Measurements from ENCODE around the gene CDK14.

The CDK14 gene

GRCh38 chr7:90944021-90944420, 347.9 kb downstream of the CDK14 start:
- DNase-seq (ENCODE audit: low spot score in 2 of 2) = no peak
- no peak overlapping the region for H3K4me3 Mint-ChIP-seq
- H3K27ac Mint-ChIP-seq (ENCODE audit: low read depth) = no peak overlapping the region
- peaks cover 26% of the 10 kb centered on the region for H3K9me3 Mint-ChIP-seq
- no peaks in the 10 kb centered on the region for H3K27me3 Mint-ChIP-seq
- no peak for ATAC-seq (replicated peaks; ENCODE audit: extremely low read depth, poor library complexity, severe bottlenecking)
- no peaks in the 10 kb centered on the region for H3K4me1 Mint-ChIP-seq
- H3K36me3 Mint-ChIP-seq (ENCODE audit: insufficient read depth) = peaks cover 2% of the 10 kb centered on the region

GRCh38 chr7:90945104-90945787, 349.1 kb downstream of the CDK14 start:
- DNase-seq (ENCODE audit: low spot score in 2 of 2) = no peak
- no peaks in the 10 kb centered on the region for H3K4me1 Mint-ChIP-seq
- no peak for ATAC-seq (replicated peaks; ENCODE audit: extremely low read depth, poor library complexity, severe bottlenecking)
- H3K9me3 Mint-ChIP-seq = peaks cover 26% of the 10 kb centered on the region
- H3K4me3 Mint-ChIP-seq = no peak overlapping the region
- H3K36me3 Mint-ChIP-seq (ENCODE audit: insufficient read depth) = peaks cover 2% of the 10 kb centered on the region
- no peaks in the 10 kb centered on the region for H3K27me3 Mint-ChIP-seq
- no peak overlapping the region for H3K27ac Mint-ChIP-seq (ENCODE audit: low read depth)

GRCh38 chr7:90946730-90947501, 350.8 kb downstream of the CDK14 start:
- no peaks in the 10 kb centered on the region for H3K27me3 Mint-ChIP-seq
- no peak overlapping the region for H3K4me3 Mint-ChIP-seq
- no peaks in the 10 kb centered on the region for H3K4me1 Mint-ChIP-seq
- H3K36me3 Mint-ChIP-seq (ENCODE audit: insufficient read depth) = peaks cover 2% of the 10 kb centered on the region
- ATAC-seq (replicated peaks; ENCODE audit: extremely low read depth, poor library complexity, severe bottlenecking) (no peak), DNase-seq (ENCODE audit: low spot score in 2 of 2) (no peak)
- peaks cover 22% of the 10 kb centered on the region for H3K9me3 Mint-ChIP-seq
- no peak overlapping the region for H3K27ac Mint-ChIP-seq (ENCODE audit: low read depth)

GRCh38 chr7:90948085-90948484, 352.0 kb downstream of the CDK14 start:
- DNase-seq (ENCODE audit: low spot score in 2 of 2) = no peak
- ATAC-seq (replicated peaks; ENCODE audit: extremely low read depth, poor library complexity, severe bottlenecking) = no peak
- no peaks in the 10 kb centered on the region for H3K36me3 Mint-ChIP-seq (ENCODE audit: insufficient read depth)
- no peak overlapping the region for H3K4me3 Mint-ChIP-seq
- H3K9me3 Mint-ChIP-seq = peaks cover 22% of the 10 kb centered on the region
- H3K27me3 Mint-ChIP-seq = no peaks in the 10 kb centered on the region
- H3K4me1 Mint-ChIP-seq = no peaks in the 10 kb centered on the region
- H3K27ac Mint-ChIP-seq (ENCODE audit: low read depth) = no peak overlapping the region

- no peak for ATAC-seq (replicated peaks; ENCODE audit: extremely low read depth, poor library complexity, severe bottlenecking)
- no peak overlapping the region for H3K4me3 Mint-ChIP-seq
- no peaks in the 10 kb centered on the region for H3K36me3 Mint-ChIP-seq (ENCODE audit: insufficient read depth)
- H3K27ac Mint-ChIP-seq (ENCODE audit: low read depth) = no peak overlapping the region
- DNase-seq (ENCODE audit: low spot score in 2 of 2) = no peak
- no peaks in the 10 kb centered on the region for H3K27me3 Mint-ChIP-seq
- no peaks in the 10 kb centered on the region for H3K4me1 Mint-ChIP-seq
- H3K9me3 Mint-ChIP-seq = peaks cover 12% of the 10 kb centered on the region
Measured at GRCh38 chr7:90951229-90951628, 355.1 kb downstream of the CDK14 start.

GRCh38 chr7:90951986-90952954, 356.1 kb downstream of the CDK14 start:
- H3K27ac Mint-ChIP-seq (ENCODE audit: low read depth) = peak overlapping the region; percentile 35
- H3K36me3 Mint-ChIP-seq (ENCODE audit: insufficient read depth) = no peaks in the 10 kb centered on the region
- DNase-seq (ENCODE audit: low spot score in 2 of 2) = no peak
- no peaks in the 10 kb centered on the region for H3K27me3 Mint-ChIP-seq
- no peak for ATAC-seq (replicated peaks; ENCODE audit: extremely low read depth, poor library complexity, severe bottlenecking)
- no peaks in the 10 kb centered on the region for H3K4me1 Mint-ChIP-seq
- no peak overlapping the region for H3K4me3 Mint-ChIP-seq
- H3K9me3 Mint-ChIP-seq = peaks cover 5% of the 10 kb centered on the region

GRCh38 chr7:90955641-90956207, 359.6 kb downstream of the CDK14 start:
- no peaks in the 10 kb centered on the region for H3K4me1 Mint-ChIP-seq
- DNase-seq (ENCODE audit: low spot score in 2 of 2) = no peak
- peaks cover 5% of the 10 kb centered on the region for H3K9me3 Mint-ChIP-seq
- H3K4me3 Mint-ChIP-seq = no peak overlapping the region
- H3K27me3 Mint-ChIP-seq = no peaks in the 10 kb centered on the region
- ATAC-seq (replicated peaks; ENCODE audit: extremely low read depth, poor library complexity, severe bottlenecking) = no peak
- H3K27ac Mint-ChIP-seq (ENCODE audit: low read depth) = no peak overlapping the region
- no peaks in the 10 kb centered on the region for H3K36me3 Mint-ChIP-seq (ENCODE audit: insufficient read depth)

GRCh38 chr7:90957883-90958282, 361.8 kb downstream of the CDK14 start:
- ATAC-seq (replicated peaks; ENCODE audit: extremely low read depth, poor library complexity, severe bottlenecking) (no peak), DNase-seq (ENCODE audit: low spot score in 2 of 2) (no peak)
- Mint-ChIP-seq H3K4me3 (no peak overlapping the region), H3K9me3 (peaks cover 8% of the 10 kb centered on the region), H3K27ac (ENCODE audit: low read depth) (no peak overlapping the region), H3K27me3 (no peaks in the 10 kb centered on the region), H3K4me1 (no peaks in the 10 kb centered on the region), H3K36me3 (ENCODE audit: insufficient read depth) (no peaks in the 10 kb centered on the region)

GRCh38 chr7:90958647-90959046, 362.5 kb downstream of the CDK14 start:
- peaks cover 13% of the 10 kb centered on the region for H3K9me3 Mint-ChIP-seq
- ATAC-seq (replicated peaks; ENCODE audit: extremely low read depth, poor library complexity, severe bottlenecking) (no peak), DNase-seq (ENCODE audit: low spot score in 2 of 2) (no peak)
- no peak overlapping the region for H3K27ac Mint-ChIP-seq (ENCODE audit: low read depth)
- no peaks in the 10 kb centered on the region for H3K27me3 Mint-ChIP-seq
- H3K36me3 Mint-ChIP-seq (ENCODE audit: insufficient read depth) = no peaks in the 10 kb centered on the region
- H3K4me1 Mint-ChIP-seq = no peaks in the 10 kb centered on the region
- no peak overlapping the region for H3K4me3 Mint-ChIP-seq

- H3K4me3 Mint-ChIP-seq = no peak overlapping the region
- no peaks in the 10 kb centered on the region for H3K27me3 Mint-ChIP-seq
- ATAC-seq (replicated peaks; ENCODE audit: extremely low read depth, poor library complexity, severe bottlenecking) (no peak), DNase-seq (ENCODE audit: low spot score in 2 of 2) (no peak)
- no peaks in the 10 kb centered on the region for H3K36me3 Mint-ChIP-seq (ENCODE audit: insufficient read depth)
- H3K27ac Mint-ChIP-seq (ENCODE audit: low read depth) = no peak overlapping the region
- H3K9me3 Mint-ChIP-seq = peaks cover 18% of the 10 kb centered on the region
- H3K4me1 Mint-ChIP-seq = no peaks in the 10 kb centered on the region
Measured at GRCh38 chr7:90961037-90961725, 365.1 kb downstream of the CDK14 start.

- Mint-ChIP-seq H3K4me3 (no peak overlapping the region), H3K27ac (ENCODE audit: low read depth) (no peak overlapping the region), H3K4me1 (no peaks in the 10 kb centered on the region), H3K27me3 (no peaks in the 10 kb centered on the region), H3K36me3 (ENCODE audit: insufficient read depth) (no peaks in the 10 kb centered on the region), H3K9me3 (peaks cover 18% of the 10 kb centered on the region)
- no peak for DNase-seq (ENCODE audit: low spot score in 2 of 2)
- no peak for ATAC-seq (replicated peaks; ENCODE audit: extremely low read depth, poor library complexity, severe bottlenecking)
Measured at GRCh38 chr7:90965211-90965610, 369.1 kb downstream of the CDK14 start.

GRCh38 chr7:90966346-90966745, 370.2 kb downstream of the CDK14 start:
- Mint-ChIP-seq H3K27ac (ENCODE audit: low read depth) (no peak overlapping the region), H3K9me3 (peaks cover 23% of the 10 kb centered on the region), H3K4me3 (no peak overlapping the region), H3K36me3 (ENCODE audit: insufficient read depth) (no peaks in the 10 kb centered on the region), H3K27me3 (no peaks in the 10 kb centered on the region), H3K4me1 (no peaks in the 10 kb centered on the region)
- DNase-seq (ENCODE audit: low spot score in 2 of 2) = no peak
- ATAC-seq (replicated peaks; ENCODE audit: extremely low read depth, poor library complexity, severe bottlenecking) = no peak

All from central memory CD8-positive, alpha-beta T cell (primary cell).